DND-41 (cell line): ENCODE measurements around the gene CIB2.

Experiments
- CTCF ChIP-seq: IDR thresholded peaks from 2 replicates; pipeline ENCODE4 v1.5.1; 2012; ENCODE audit warnings: borderline replicate concordance, low read length, moderate library complexity, mild to moderate bottlenecking; ENCODE audit not compliant: poor library complexity, severe bottlenecking; ENCODE audit errors: extremely low read depth
- EZH2 ChIP-seq: IDR thresholded peaks from 3 replicates; pipeline ENCODE4 v1.6.1; 2012; ENCODE audit warnings: borderline replicate concordance, low read depth, mild to moderate bottlenecking, moderate library complexity, low read length, inconsistent platforms; ENCODE audit not compliant: severe bottlenecking

GRCh38 chr15:78055919-78056713, 75.1 kb downstream of the CIB2 start:
- TF ChIP-seq CTCF = no peak
- TF ChIP-seq EZH2 = no peak
